GM12878 (cell line): ENCODE measurements around the gene GALNS. TPM values are rescaled to one million over a fixed set of nuclear protein-coding genes. Genes with fewer than 3 reads are reported as not detected.

Experiments
- ATAC-seq: fragments of 200-7000 bp; cut with Tn5 transposase; 3 replicates; pipeline ENCODE4 v1.9.1; 2020; ENCODE audit warnings: mild to moderate bottlenecking, moderate library complexity
- BruUV-seq: library from RNA; stranded (reverse); fragments of 400-500 nt; replicated peaks from 2 replicates; lab custom pipeline; 2021; lab: Mats Ljungman, UMichigan
- CTCF ChIA-PET: fragments of 300-600 bp; sonication (Branson Sonifier 250); formaldehyde crosslinking; extraction: SDS; loops from one replicate; lab custom pipeline; 2021; ENCODE audit warnings: inconsistent platforms; lab: Yijun Ruan, JAX
- POLR2A ChIA-PET: fragments of 350-600 bp; formaldehyde crosslinking; extraction: SDS; loops from one replicate; lab custom pipeline; 2021; ENCODE audit warnings: inconsistent platforms; lab: Charles Lee
- RAD21 ChIA-PET: fragments of 300-600 bp; sonication (Branson Sonifier 250); formaldehyde crosslinking; loops from one replicate; lab custom pipeline; 2023; ENCODE audit warnings: antibody characterized with exemption; ENCODE audit not compliant: unreplicated experiment; lab: Charles Lee
- SMC1A ChIA-PET: fragments of 300-600 bp; sonication (Branson Sonifier 250); formaldehyde crosslinking; loops from one replicate; lab custom pipeline; 2023; ENCODE audit not compliant: unreplicated experiment, uncharacterized antibody; lab: Charles Lee
- DNase-seq: peaks from one replicate; pipeline ENCODE4 v3.0.0-alpha.2; 2011; ENCODE audit warnings: low read depth, low spot score
- FAIRE-seq: peaks from 3 replicates; lab custom pipeline; 2011; peaks lifted over from hg19 to GRCh38; lab: Jason Lieb, UNC
- H2AFZ ChIP-seq: 2 replicates; pipeline ENCODE4 v1.6.0; 2011; ENCODE audit warnings: low read depth, low read length, control low read depth; ENCODE audit not compliant: control insufficient read depth
- H3K27ac ChIP-seq: 2 replicates; pipeline ENCODE4 v1.5.1; 2011; ENCODE audit warnings: control low read depth; ENCODE audit not compliant: control insufficient read depth, insufficient read depth
- H3K27me3 ChIP-seq, 2 experiments: replicated peaks in 1 of 2; 2 replicates each; pipeline versions ENCODE4 v1.6.0 to v1.6.1; 2011; ENCODE audit warnings: low read length in 1 of 2; ENCODE audit not compliant: control insufficient read depth in 2 of 2, insufficient read depth in 2 of 2
- H3K36me3 ChIP-seq, 2 experiments: 2 replicates each; pipeline ENCODE4 v1.5.1; 2011; ENCODE audit warnings: low read length in 1 of 2; ENCODE audit not compliant: control insufficient read depth in 2 of 2, insufficient read depth in 2 of 2
- H3K4me1 ChIP-seq: 2 replicates; pipeline ENCODE4 v1.6.1; 2011; ENCODE audit warnings: mild to moderate bottlenecking, low read length, moderate library complexity, mixed read lengths; ENCODE audit not compliant: control insufficient read depth, insufficient read depth
- H3K4me2 ChIP-seq: 2 replicates; pipeline ENCODE4 v1.6.0; 2011; ENCODE audit warnings: control low read depth; ENCODE audit not compliant: control insufficient read depth, insufficient read depth
- H3K4me3 ChIP-seq: fragments of 200-600 bp; sonication (generic); 2 replicates; pipeline ENCODE4 v1.5.1; 2016
- H3K79me2 ChIP-seq: 2 replicates; pipeline ENCODE4 v1.6.0; 2011; ENCODE audit warnings: low read length; ENCODE audit not compliant: control insufficient read depth, insufficient read depth
- H3K9ac ChIP-seq: 2 replicates; pipeline ENCODE4 v1.8.0; 2011; ENCODE audit warnings: low read length, control low read depth, mixed read lengths; ENCODE audit not compliant: control insufficient read depth, insufficient read depth
- H3K9me3 ChIP-seq: replicated peaks from 3 replicates; pipeline ENCODE4 v1.5.1; 2011; ENCODE audit warnings: mild to moderate bottlenecking, low read length; ENCODE audit not compliant: control insufficient read depth, insufficient read depth
- H4K20me1 ChIP-seq: 2 replicates; pipeline ENCODE4 v1.6.0; 2011; ENCODE audit not compliant: control insufficient read depth, insufficient read depth
- POLR2A ChIP-seq: IDR thresholded peaks from 2 replicates; pipeline ENCODE4 v1.6.1; 2011; ENCODE audit warnings: low read depth, mild to moderate bottlenecking, low read length
- SUZ12 ChIP-seq: fragments of 200-600 bp; sonication (generic); IDR thresholded peaks from one replicate; pipeline ENCODE4 v1.6.1; 2018; ENCODE audit warnings: antibody characterized with exemption, mild to moderate bottlenecking; ENCODE audit not compliant: unreplicated experiment
- ZNF274 ChIP-seq: IDR thresholded peaks from one replicate; pipeline ENCODE4 v1.8.0; 2011; ENCODE audit not compliant: insufficient read length, insufficient read depth
- WGBS: methylation state at CpG from one replicate; pipeline ENCODE4 v1.1.6; 2016; ENCODE audit warnings: low lambda C conversion rate; ENCODE audit not compliant: insufficient replicate concordance, insufficient coverage; ENCODE audit errors: missing lambda C conversion rate; 5-methylcytosine and 5-hydroxymethylcytosine counted together
- in situ Hi-C: fragments of 300-500 bp; cut with MboI; formaldehyde crosslinking; loops from 9 replicates; pipeline ENCODE4 v1.14.3; 2018; ENCODE audit warnings: mixed read lengths
- intact Hi-C: fragments of 100-400 bp; cut with micrococcal nuclease; formaldehyde crosslinking; loops from one replicate; pipeline ENCODE4 v1.14.2; 2022; ENCODE audit not compliant: unreplicated experiment
- polyA plus RNA-seq, 11 experiments: library from polyadenylated mRNA; depleted of rRNA in 4 of 11; unstranded in 6 of 11; stranded (reverse) in 5 of 11; fragments of >200 nt; fragmentation: Nextera tagmentation in 4 of 11; fragmentation: Illumina TruSeq in 1 of 11; extraction: Ambion mirVana in 4 of 11; extraction: Trizol in 1 of 11; gene quantifications; 1 replicate in 1 of 11; 2 replicates in 10 of 11; pipeline versions ENCODE4 v1.2.1 to v1.2.3, GENCODE V29; 2011 to 2016; ENCODE audit warnings: inconsistent platforms in 2 of 11, missing spikeins in 2 of 11, low read depth in 1 of 11
- total RNA-seq, 4 experiments: library from RNA; depleted of rRNA in 3 of 4; stranded (reverse); fragments of >200 nt in 3 of 4; fragmentation: Illumina TruSeq in 1 of 4; extraction: Trizol in 1 of 4; gene quantifications; 2 replicates each; pipeline versions ENCODE4 v1.2.1 to v1.2.3, GENCODE V29; 2013 to 2021

GALNS gene
- total and polyA plus RNA-seq, 10 of the 15 experiments (the other 5 are each of a cell fraction or from before 2014, with no cell fraction given) = 0.37 to 12.4 (median 5.3) TPM

DNA sequence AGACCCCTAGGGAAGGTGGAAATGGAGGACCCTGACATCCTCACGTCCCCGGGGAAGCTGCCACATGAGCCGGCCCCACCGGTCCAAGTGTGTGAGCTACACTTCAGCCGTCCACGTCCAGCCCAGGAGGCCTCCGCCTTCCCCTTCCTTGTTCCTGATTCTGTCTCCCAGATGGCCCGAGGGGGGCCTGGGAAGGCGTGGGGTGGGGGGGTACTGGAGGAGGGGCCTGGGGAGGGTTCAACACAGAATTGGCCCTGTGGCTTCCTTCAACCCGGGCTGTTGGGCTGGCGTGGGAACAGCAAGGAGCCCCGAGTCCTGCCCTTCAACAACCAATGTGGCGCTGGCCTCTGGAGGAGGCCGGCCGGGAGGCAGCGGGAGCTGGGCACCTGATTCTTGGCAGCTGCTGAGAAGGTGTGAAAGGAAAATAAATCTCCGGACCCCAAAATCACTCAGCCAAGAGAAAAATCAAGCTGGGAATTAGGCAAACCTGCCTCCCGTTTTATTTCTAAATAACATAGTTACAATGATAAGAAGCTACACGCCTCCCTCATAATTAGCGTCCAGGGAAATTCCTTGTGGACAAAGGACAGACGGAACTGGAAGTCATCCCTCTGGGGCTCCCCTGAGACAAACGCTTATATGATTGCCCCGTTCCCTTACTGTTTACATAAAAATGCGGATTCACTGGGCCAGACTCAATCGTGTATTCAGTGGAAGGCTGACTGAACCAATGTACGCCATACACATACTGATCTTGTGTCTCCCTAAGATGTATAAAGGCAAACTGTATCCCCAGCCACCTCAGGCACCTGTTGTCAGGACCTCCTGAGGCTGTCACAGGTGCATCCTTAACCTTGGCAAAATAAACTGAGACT, 43.2 kb downstream of the GALNS start:
- ChIA-PET RAD21 (interaction anchor here (0.8 to 4.0 kb wide), 3 partner anchors 44 to 404 kb away, joined by 3 to 14 read pairs (median 7); partner anchors contain the start of gene ZNF778), POLR2A (interaction anchor here (1.0 to 4.2 kb wide), 4 partner anchors 12 to 127 kb away, joined by 4 to 30 read pairs (median 8); no protein-coding TSS in a partner anchor), CTCF (interaction anchor here (0.7 to 2.6 kb wide), 10 partner anchors 14 to 401 kb away, joined by 3 to 19 read pairs (median 4); partner anchors contain the start of genes GALNS and TRAPPC2L), SMC1A (interaction anchor here (0.7 to 1.6 kb wide), 3 partner anchors 32 to 353 kb away, joined by 3 to 4 read pairs (median 4); no protein-coding TSS in a partner anchor)
- peaks cover 20% of the 10 kb centered on the region for H3K4me1 ChIP-seq
- H2AFZ ChIP-seq = no peak overlapping the region
- FAIRE-seq = no peak
- H3K79me2 ChIP-seq = peaks cover 26% of the 10 kb centered on the region
- no peaks in the 10 kb centered on the region for H3K9me3 ChIP-seq
- no peak for DNase-seq
- H3K4me3 ChIP-seq = no peak overlapping the region
- H3K36me3 ChIP-seq = peaks cover 6 to 12% of the 10 kb centered on the region in 2 experiments; a peak in 3 of 4 replicates
- no peaks in the 10 kb centered on the region for H4K20me1 ChIP-seq
- no peak overlapping the region for H3K27ac ChIP-seq
- no peak for ATAC-seq
- H3K27me3 ChIP-seq = no peaks in the 10 kb centered on the region
- TF ChIP-seq POLR2A (peak; percentile 33; the same call in 1 of the 2 replicates), ZNF274 (no peak), SUZ12 (no peak)
- BruUV-seq = no TSS peak
- 0 out of 2 replicates have a peak overlapping the region, but pooled peaks have one; percentile 85 for H3K4me2 ChIP-seq
- WGBS = 76% methylated on average over 20 of the region's 26 CpGs
- intact Hi-C loops = loop anchor here (5.0 kb wide), 2 partner anchors 44 to 161 kb away; partner anchors contain the start of genes CYBA, GALNS and TRAPPC2L
- in situ Hi-C loops = no loop called here
- no peak overlapping the region for H3K9ac ChIP-seq
